DND-41 (cell line): ENCODE measurements around the gene SRF.

ENCODE experiments used
- ATAC-seq: fragments of 200-7000 bp; cut with Tn5 transposase; 3 replicates; pipeline ENCODE4 v1.9.1; 2021; ENCODE audit warnings: low read depth; ENCODE audit not compliant: insufficient read depth
- DNase-seq: peaks from one replicate; pipeline ENCODE4 v3.0.0-alpha.2; 2020
- H2AFZ ChIP-seq: 2 replicates; pipeline ENCODE4 v1.6.0; 2012; ENCODE audit warnings: low read depth, low read length
- H3K27ac ChIP-seq: 2 replicates; pipeline ENCODE4 v1.5.1; 2012; ENCODE audit warnings: low read length, inconsistent platforms
- H3K27me3 ChIP-seq: fragments of 200-600 bp; sonication (generic); 2 replicates; pipeline ENCODE4 v1.6.0; 2012; ENCODE audit warnings: low read length, mild to moderate bottlenecking, inconsistent platforms; ENCODE audit not compliant: insufficient read depth, poor library complexity
- H3K36me3 ChIP-seq: 2 replicates; pipeline ENCODE4 v1.5.1; 2012; ENCODE audit warnings: low read length, inconsistent platforms; ENCODE audit not compliant: insufficient read depth
- H3K4me1 ChIP-seq: 2 replicates; pipeline ENCODE4 v1.5.1; 2012; ENCODE audit warnings: mild to moderate bottlenecking, low read length; ENCODE audit not compliant: insufficient read depth
- H3K4me2 ChIP-seq: 2 replicates; pipeline ENCODE4 v1.6.0; 2012; ENCODE audit warnings: mild to moderate bottlenecking, moderate library complexity, low read length, inconsistent platforms; ENCODE audit not compliant: insufficient read depth
- H3K4me3 ChIP-seq, 2 experiments: fragments of 200-600 bp in 1 of 2; shearing (Covaris generic) in 1 of 2; 2 replicates each; pipeline ENCODE4 v1.5.1; 2012 to 2016; ENCODE audit warnings: inconsistent platforms in 2 of 2, low read length in 2 of 2, mild to moderate bottlenecking in 2 of 2, low read depth in 1 of 2, moderate library complexity in 1 of 2
- H3K79me2 ChIP-seq: 2 replicates; pipeline ENCODE4 v1.6.0; 2012; ENCODE audit warnings: low read length, inconsistent platforms; ENCODE audit not compliant: insufficient read depth
- H3K9ac ChIP-seq: 2 replicates; pipeline ENCODE4 v1.6.0; 2012; ENCODE audit warnings: low read depth, mild to moderate bottlenecking, inconsistent platforms, low read length, moderate library complexity
- H3K9me3 ChIP-seq: 2 replicates; pipeline ENCODE4 v1.5.1; 2012; ENCODE audit warnings: low read length, moderate library complexity, mild to moderate bottlenecking, inconsistent platforms; ENCODE audit not compliant: insufficient read depth, severe bottlenecking
- H4K20me1 ChIP-seq: 2 replicates; pipeline ENCODE4 v1.6.0; 2012; ENCODE audit warnings: low read length; ENCODE audit not compliant: insufficient read depth
- EZH2 ChIP-seq: IDR thresholded peaks from 3 replicates; pipeline ENCODE4 v1.6.1; 2012; ENCODE audit warnings: borderline replicate concordance, low read depth, mild to moderate bottlenecking, moderate library complexity, low read length, inconsistent platforms; ENCODE audit not compliant: severe bottlenecking
- TF ChIP-seq, protein P1 (sequence below): IDR thresholded peaks from 2 replicates; pipeline ENCODE4 v1.5.1; 2012; ENCODE audit warnings: borderline replicate concordance, low read length, moderate library complexity, mild to moderate bottlenecking; ENCODE audit not compliant: poor library complexity, severe bottlenecking; ENCODE audit errors: extremely low read depth

Gene SRF

DNA sequence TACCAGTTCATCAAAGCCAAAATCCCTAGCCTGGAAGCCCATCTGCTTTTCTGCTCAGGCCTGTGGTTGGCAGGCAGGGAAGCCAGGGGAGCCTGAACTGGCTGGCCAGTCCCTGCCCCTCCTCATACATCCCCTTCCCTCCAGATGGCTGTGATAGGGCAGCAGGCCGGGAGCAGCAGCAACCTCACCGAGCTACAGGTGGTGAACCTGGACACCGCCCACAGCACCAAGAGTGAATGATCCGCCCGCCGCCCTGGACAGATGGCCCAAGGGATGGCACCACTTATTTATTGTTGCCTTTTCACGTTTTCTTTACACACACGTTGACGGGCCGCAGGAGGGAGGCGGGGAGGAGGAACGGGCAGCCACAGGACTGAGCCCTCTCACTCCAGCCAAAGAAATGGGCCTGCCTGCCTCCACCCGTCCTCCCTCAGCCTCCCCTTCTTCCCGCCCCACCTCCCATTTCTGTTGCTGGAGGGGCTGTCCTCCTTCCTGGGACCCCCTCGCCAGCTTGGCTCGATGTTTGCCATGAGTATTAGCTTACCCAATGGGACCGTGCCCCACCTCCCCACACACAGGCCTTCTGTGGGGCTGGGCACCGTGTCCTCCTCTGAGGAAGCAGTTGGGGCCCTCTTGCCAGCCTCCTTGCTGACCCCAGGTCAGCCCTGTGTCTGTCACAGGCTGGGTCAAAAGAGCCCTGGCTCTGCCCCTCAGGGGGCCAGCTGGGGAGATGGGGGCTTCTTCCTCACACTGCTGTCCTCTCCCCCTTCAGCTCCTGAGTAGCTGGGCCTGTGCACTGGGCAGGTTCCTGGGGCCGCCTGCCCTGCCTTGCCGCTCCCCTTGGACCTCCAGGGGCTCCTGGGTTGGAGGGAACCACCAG, 8.1 kb downstream of the SRF start:
- Histone ChIP-seq H2AFZ (no peak overlapping the region), H3K36me3 (peaks cover 51% of the 10 kb centered on the region), H3K4me2 (no peak overlapping the region), H3K9me3 (no peaks in the 10 kb centered on the region), H4K20me1 (peaks cover 24% of the 10 kb centered on the region), H3K4me1 (peaks cover 50% of the 10 kb centered on the region), H3K27me3 (no peaks in the 10 kb centered on the region), H3K27ac (no peak overlapping the region), H3K79me2 (peaks cover 38% of the 10 kb centered on the region), H3K9ac (no peak overlapping the region), H3K4me3 (no peak overlapping the region)
- TF ChIP-seq EZH2 = no peak
- TF ChIP-seq, protein P1, sequence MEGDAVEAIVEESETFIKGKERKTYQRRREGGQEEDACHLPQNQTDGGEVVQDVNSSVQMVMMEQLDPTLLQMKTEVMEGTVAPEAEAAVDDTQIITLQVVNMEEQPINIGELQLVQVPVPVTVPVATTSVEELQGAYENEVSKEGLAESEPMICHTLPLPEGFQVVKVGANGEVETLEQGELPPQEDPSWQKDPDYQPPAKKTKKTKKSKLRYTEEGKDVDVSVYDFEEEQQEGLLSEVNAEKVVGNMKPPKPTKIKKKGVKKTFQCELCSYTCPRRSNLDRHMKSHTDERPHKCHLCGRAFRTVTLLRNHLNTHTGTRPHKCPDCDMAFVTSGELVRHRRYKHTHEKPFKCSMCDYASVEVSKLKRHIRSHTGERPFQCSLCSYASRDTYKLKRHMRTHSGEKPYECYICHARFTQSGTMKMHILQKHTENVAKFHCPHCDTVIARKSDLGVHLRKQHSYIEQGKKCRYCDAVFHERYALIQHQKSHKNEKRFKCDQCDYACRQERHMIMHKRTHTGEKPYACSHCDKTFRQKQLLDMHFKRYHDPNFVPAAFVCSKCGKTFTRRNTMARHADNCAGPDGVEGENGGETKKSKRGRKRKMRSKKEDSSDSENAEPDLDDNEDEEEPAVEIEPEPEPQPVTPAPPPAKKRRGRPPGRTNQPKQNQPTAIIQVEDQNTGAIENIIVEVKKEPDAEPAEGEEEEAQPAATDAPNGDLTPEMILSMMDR = no peak
- no peak for ATAC-seq
- DNase-seq = no peak

DNA sequence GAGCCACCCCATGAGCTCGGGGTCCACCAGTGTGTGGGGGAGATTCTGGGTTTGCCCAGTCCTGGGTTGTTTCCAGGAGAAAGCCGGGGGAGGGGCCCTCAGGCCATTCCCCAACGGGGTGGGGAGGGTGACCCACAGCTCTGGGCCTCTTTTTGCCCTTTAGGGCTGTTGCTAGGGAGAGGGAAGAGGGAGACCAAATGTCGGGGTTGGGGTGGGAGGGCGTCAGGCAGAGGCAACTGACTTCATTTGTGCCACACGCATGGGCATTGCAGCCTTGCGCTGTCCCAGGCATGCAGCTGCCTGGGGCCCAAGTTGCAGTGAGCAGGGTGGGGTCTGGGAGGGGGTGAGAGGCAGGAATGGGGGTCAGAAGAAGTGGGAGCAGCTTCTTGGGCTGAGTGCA, 9.0 kb downstream of the SRF start:
- no peak for TF ChIP-seq EZH2
- no peak overlapping the region for H3K27ac ChIP-seq
- peaks cover 50% of the 10 kb centered on the region for H3K4me1 ChIP-seq
- no peak overlapping the region for H3K9ac ChIP-seq
- no peak overlapping the region for H3K4me2 ChIP-seq
- ATAC-seq (no peak), DNase-seq (no peak)
- H3K27me3 ChIP-seq = no peaks in the 10 kb centered on the region
- H4K20me1 ChIP-seq = peaks cover 19% of the 10 kb centered on the region
- H2AFZ ChIP-seq = no peak overlapping the region
- H3K4me3 ChIP-seq = no peak overlapping the region
- peaks cover 50% of the 10 kb centered on the region for H3K36me3 ChIP-seq
- peaks cover 37% of the 10 kb centered on the region for H3K79me2 ChIP-seq
- no peaks in the 10 kb centered on the region for H3K9me3 ChIP-seq

DNA sequence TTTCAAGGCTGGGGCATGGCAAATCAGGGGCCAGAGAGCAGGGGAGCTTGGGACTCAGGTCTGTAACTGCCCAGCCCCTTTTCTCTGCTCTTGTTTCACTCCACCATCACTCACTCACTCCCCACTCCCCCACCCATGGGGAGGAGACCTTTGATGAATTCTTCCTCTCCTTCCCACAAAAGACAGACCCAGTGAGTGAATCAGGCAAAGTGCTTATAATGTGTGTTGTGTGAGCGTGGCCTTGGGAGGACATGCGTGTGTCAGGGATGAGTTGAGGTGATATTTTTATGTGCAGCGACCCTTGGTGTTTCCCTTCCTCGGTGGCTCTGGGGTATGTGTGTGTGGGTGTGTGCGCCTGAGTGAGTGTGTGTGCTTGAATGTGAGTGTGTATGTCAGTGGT, 9.9 kb downstream of the SRF start:
- TF ChIP-seq, protein P1 = no peak
- no peak for TF ChIP-seq EZH2
- Histone ChIP-seq H3K36me3 (peaks cover 50% of the 10 kb centered on the region), H3K4me1 (peaks cover 48% of the 10 kb centered on the region), H3K27ac (peak overlapping the region; percentile 2; the same call in 1 of the 2 replicates), H3K4me3 (peak overlapping the region in 1 of 2 experiments; percentile 73; a peak in 1 of 4 replicates), H3K79me2 (peaks cover 27% of the 10 kb centered on the region), H2AFZ (no peak overlapping the region), H3K27me3 (no peaks in the 10 kb centered on the region), H3K9me3 (no peaks in the 10 kb centered on the region), H3K4me2 (peak overlapping the region; percentile 75), H4K20me1 (peaks cover 10% of the 10 kb centered on the region), H3K9ac (peak overlapping the region; percentile 64; the same call in 1 of the 2 replicates)
- ATAC-seq (no peak), DNase-seq (no peak)

DNA sequence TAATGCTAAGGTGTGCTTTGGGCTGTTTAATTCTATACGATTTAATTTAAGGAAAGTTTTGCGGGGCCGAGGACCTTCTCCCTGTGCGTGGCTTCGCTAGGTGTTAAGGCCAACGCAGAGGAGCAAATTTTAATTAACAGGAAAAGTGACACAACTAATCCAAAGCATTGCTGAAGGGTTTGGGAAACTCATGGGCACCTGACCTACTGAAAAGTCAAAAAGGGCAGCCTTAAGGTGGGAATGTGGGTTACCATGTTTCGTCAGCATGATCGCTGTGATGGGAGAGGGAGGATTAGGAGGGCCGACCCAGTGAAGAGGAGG, 10.5 kb downstream of the SRF start:
- Histone ChIP-seq H3K27me3 (no peaks in the 10 kb centered on the region), H3K4me1 (peaks cover 48% of the 10 kb centered on the region), H3K4me3 (peak overlapping the region; percentile 48 to 73; a peak in 3 of 4 replicates), H2AFZ (peak overlapping the region; percentile 94), H4K20me1 (peaks cover 4% of the 10 kb centered on the region), H3K27ac (peak overlapping the region; percentile 81), H3K79me2 (peaks cover 24% of the 10 kb centered on the region), H3K36me3 (peaks cover 50% of the 10 kb centered on the region), H3K9ac (peak overlapping the region; percentile 64), H3K9me3 (no peaks in the 10 kb centered on the region), H3K4me2 (peak overlapping the region; percentile 75)
- TF ChIP-seq, protein P1 = no peak
- TF ChIP-seq EZH2 = no peak
- DNase-seq (no peak), ATAC-seq (no peak)
